Stimulated activated CD4-positive, alpha-beta T cell treated with anti-CD3 and anti-CD28 coated beads, Interleukin-15, amount 100 ng/mL, for 1 hour (primary cell): ENCODE results near the gene ZG16B.

Source experiments
- DNase-seq, 2 donors: peaks; one replicate each; pipeline ENCODE4 v3.0.0-alpha.2; 2020; ENCODE audit warnings: low read depth in 1 of 2, low spot score in 1 of 2

ZG16B gene, protein sequence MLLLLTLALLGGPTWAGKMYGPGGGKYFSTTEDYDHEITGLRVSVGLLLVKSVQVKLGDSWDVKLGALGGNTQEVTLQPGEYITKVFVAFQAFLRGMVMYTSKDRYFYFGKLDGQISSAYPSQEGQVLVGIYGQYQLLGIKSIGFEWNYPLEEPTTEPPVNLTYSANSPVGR

GRCh38 chr16:2829501-2830354 is at the start of gene ZG16B:
Gene ZG16B, plus strand, starts transcription at chr16:2830303. Its CDS starts 139 bp downstream, at chr16:2830442.
- DNase-seq, result no peak

DNA sequence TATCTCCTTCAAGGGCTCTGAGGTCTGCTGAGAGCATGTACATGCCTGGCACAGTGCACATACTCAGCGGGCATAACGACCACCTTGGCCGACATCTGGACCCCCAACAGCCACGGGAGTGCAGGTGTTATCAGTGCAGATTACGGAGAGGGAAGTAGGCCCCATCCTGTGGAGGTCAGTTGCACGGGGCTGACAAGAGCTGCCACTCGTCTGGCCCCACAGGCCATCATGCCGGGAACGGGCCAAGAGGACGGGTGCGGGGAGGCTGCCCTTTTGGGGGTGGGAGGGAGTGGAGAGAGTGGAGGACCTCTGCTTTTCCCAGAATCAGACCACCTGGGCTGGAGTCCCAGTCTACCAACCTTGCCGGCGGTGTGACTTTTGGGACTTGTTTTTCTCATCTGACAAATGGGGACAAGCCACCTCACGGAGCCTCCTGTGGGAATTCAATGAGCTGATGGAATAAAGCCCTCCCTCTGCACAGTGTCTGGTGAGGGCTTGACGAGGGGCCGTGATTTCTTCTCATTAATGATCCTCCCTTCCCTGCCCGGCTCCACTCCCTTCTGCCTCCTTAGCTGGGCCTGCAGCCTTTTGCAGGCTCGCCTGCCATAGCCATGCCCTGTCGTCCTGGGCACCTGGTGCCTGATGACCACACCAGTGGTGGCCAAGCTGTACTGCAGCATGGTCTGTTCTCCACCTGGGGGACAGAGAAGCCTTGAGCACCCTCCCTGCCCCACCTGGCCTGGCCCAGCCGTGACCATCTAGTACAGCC is 47.3 kb upstream of the ZG16B start:
- DNase-seq, result no peak

GRCh38 chr16:2783581-2784357 is 46.3 kb upstream of the ZG16B start:
- no peak for DNase-seq

DNA sequence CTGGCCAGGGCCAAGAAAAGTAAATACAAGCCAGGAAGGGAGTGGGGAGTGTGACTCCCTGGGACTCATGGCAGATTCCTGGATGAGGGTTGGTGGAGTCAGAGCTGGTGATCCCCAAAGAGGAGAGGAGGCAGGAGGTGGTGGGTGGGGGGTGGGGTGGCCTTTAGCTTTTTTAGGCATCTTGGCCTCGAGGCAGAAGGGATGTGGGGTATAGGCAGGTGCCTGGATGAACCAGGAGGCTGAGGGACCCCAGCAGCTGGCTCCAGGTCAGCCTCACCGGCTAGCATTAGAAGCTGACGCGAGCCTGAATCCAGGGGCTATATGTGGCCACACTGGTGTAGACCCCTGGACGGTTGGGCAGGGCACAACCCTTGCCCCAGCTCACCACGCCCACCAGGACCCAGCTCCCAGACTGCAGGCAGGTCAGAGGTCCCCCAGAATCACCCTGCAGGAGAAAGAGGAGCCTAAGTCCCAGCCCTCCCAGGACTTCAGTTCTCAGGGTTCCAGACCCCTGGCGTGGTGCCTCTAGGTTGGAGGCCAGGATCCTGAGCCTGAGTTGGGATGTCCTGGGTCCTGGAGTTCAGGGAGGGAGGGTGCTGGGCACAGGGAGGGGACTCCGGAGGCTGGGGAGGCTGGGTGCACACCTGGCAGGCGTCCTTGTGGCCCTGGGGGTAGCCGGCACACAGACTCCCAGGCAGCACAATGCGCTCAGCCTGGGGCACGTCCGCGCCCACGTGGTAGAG is 45.6 kb upstream of the ZG16B start:
- no peak for DNase-seq

DNA sequence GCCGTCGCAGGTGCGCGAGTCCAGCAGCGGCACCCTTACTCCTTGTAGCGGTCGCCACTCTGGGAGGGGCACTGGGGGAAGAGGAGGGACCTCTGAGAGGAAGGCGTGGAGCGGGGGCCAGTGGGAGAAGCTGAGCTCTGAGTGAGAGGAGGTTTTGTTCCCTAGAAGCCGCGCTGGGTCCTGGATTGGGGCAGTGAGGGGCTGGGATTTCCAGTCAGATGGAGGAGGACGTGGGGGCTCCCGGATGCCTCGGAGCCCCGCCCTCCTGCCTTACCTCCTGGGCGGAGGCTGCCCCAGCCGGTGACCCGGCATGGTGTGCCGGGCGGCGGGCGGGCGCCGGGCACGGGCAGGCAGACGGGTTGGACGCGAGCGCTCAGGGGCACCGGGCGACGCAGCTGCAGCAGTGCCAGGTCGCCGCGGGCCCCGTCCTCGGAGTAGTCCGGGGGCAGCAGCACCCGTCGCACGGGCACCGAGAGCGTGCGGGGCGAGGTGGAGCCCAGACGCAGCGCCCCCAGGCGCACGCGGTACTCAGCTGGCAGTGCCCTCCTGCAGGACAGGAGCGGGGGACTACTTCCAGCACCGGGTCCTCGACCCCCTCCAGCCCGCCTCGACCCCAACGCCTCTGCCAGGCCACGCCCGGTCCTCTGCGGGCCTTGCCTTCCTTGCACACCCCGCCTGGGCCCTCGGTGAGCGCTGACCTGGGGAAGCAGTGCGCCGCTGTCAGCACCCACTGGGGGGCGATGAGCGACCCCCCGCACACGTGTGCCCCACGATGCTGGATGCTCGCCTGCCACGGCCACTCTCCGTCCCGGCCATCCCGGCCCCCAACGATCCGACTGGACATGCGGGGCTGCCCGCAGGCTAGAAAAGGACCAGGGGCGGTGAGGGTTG is 44.8 kb upstream of the ZG16B start:
- DNase-seq, result peak in 1 of 2 donors; percentile 26

GRCh38 chr16:2786061-2786825 is 43.9 kb upstream of the ZG16B start:
- DNase-seq, result no peak

DNA sequence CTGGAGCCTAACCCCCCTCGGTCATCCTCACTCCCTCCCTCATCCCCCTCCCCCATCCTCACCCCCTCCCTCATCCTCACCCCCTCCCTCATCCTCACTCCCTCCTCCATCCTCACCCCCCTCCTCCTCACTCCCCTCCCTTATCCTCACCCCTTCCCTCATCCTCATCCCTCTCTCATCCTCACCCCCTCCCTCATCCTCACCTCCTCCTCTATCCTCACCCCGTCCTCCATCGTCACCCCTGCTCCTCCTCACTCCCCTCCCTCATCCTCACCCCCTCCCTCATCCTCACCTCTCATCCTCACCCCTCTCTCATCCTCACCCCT is 43.3 kb upstream of the ZG16B start:
- DNase-seq, result no peak

GRCh38 chr16:2787406-2787805 is 42.7 kb upstream of the ZG16B start, which contains the start of gene PRSS33:
Gene PRSS33, minus strand, starts transcription at chr16:2787560. Its CDS starts 1,013 bp downstream, at chr16:2786547.
- no peak for DNase-seq

DNA sequence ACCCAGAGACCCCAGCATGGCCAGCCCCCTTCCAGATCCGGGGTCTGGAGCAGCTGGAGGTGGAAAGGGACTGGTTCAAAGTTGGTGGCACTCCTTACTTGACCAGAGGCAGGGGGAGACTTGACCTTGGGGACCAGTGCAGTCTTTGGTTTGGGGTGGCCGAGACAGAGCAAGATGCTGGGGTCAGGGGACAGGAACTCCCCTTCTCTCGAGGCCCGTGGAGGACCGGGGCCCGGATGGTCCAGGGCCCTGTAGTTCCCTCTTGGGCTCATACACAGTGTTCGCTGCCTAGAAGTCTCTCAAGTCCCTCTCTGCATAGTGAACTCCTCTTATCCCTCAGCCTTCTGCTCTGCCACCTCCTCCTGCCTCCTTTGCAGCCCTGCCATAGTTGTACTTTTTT is 42.1 kb upstream of the ZG16B start:
- DNase-seq, result no peak

DNA sequence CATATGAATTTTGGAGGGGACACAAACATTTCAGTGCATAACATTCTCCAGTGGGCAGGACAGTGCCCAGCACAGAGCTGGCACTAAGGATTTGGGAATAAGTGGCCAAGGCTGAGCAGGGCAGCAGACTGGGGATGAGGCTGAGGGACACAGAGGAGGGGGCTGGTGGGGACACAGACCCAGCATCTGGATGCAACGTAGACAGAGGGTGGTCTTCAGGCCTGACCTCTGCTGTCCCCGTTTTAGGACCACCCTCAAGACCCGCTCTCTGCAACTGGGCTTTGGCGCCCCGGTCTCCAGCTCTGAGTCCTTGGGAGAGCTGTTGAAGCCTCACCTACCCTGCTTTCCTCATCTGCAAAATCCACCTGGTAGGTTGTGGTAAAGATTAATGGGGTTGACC is 39.5 kb upstream of the ZG16B start:
- DNase-seq, result no peak

DNA sequence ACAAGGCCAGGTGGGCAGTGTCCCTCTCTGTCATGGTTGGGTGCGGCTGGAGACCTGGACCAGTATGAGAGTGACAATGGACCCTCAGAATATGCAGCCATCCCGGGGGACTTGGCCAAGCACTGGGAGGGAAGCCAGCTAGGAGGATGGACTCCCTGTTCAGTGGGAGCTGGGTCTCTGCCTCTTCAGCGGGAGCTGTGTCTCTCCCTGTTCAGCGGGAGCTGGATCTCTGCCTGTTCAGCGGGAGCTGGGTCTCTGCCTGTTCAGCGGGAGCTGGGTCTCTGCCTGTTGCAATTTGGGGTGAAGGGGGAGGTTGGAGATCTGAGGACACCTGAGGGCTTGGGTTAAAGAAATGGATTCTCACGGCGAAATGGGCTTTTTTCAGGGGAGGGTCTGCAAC is 38.9 kb upstream of the ZG16B start:
- no peak for DNase-seq

GRCh38 chr16:2792940-2793339 is 37.2 kb upstream of the ZG16B start:
- DNase-seq, result no peak

DNA sequence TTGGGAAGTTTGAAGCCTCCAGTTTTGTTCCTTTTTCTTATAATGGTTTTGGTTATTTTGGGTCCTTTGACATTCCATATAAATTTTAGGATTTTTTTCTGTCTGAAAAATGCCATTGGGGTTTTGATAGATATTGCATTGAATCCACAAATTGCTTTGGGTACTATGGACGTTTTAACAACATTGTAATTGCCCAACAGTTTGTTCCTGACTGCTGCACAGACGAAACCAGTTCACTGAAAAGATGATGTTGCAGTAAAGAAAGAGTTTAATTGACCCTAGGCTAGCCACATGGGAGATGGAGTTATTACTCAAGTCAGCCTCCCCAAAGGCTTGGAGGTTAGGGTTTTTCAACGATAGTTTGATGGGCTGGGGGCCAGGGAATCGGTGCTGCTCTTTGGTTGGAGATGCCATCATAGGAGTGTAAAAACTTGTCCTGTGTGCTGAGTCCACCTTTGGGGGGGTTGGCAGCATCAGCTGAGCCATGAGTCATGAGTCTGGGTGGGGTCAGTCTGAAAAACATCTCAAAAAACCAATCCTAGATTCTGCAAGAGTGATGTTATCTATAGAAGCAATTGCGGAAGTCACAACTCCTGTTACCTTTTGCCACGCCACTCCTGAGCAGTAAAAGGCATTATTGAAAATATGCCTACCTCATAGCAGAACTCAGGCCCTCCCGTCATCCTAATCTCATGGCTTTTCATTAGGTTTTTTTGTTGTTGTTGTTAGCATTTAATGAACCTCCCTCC is 34.5 kb upstream of the ZG16B start:
- DNase-seq, result no peak

- no peak for DNase-seq
Observed at GRCh38 chr16:2798723-2799204, 31.3 kb upstream of the ZG16B start.

GRCh38 chr16:2799205-2799858 is 30.8 kb upstream of the ZG16B start:
- no peak for DNase-seq

DNA sequence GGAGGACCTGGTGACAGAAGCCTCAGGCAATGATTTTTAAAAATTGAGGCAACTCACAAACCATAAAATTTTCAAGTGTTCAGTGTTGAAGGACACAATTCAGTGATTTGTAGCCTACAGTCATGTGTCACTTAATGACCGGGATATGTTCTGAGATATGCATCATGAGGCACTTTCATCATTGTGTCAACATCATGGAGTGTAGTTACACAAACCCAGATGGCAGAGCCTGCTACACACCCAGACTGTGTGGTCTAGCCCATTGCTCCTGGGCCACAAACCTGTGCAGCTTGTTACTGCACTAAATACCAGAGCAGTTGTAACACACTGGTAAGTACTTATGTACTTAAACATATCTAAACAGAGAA is 30.3 kb upstream of the ZG16B start:
- DNase-seq, result no peak

DNA sequence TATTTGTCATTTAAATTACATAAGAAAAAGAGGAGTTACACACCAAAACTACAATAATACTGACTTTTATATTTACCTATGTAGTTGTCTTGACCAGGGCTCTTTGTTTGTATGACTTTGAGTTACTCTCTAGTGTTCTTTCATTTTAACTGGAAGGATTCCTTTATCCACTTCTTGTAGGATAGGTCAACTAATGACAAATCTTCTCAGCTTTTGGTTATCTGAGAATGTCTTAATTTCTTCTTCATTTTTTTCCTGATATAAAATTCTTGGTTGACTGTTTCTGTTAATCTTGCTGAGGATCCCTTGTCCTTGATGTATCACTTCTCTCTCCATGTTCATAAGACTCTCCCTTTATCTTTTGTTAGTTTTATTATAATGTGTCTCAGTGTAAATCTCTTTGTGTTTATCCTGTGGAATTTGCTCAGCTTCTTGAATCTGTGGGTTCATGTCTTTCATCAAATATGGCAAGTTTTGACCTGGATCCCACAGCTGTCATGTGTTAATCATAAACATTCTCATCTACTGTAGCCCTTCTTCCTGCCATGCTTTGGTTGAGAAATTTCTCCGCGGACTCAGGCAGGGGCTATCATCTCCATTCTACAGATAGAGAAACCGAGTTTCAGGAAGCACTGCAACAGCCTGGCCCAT is 26.4 kb upstream of the ZG16B start:
- no peak for DNase-seq
